ENCODE data around the gene TMEFF2.

GRCh38 chr2:192064459-192064858 lies 130.3 kb downstream of the TMEFF2 start:
- TF ChIP-seq GATA2 (IDR thresholded peaks at IDR 0.05; ENCODE audit: low read depth, low read length) (no peak), GATA3 (IDR thresholded peaks at IDR 0.05; ENCODE audit: low read depth, low read length) (no peak)

Data from SH-SY5Y (cell line).